SK-N-SH (cell line): ENCODE data around the gene BTBD6.

Source experiments
- CTCF ChIP-seq: fragments of 200-600 bp; sonication (generic); IDR thresholded peaks from 2 replicates; pipeline ENCODE4 v1.6.1; 2017; ENCODE audit warnings: antibody characterized with exemption, mild to moderate bottlenecking, moderate library complexity
- EP300 ChIP-seq, 2 experiments: IDR thresholded peaks; 2 replicates each; pipeline versions ENCODE4 v1.4.0 to v1.6.1; 2012; ENCODE audit warnings: borderline replicate concordance in 1 of 2, low read depth in 1 of 2, low read length in 1 of 2
- FOXM1 ChIP-seq: IDR thresholded peaks from 2 replicates; pipeline ENCODE4 v1.4.0; 2012; ENCODE audit warnings: low read depth, mild to moderate bottlenecking
- JUND ChIP-seq: IDR thresholded peaks from 2 replicates; pipeline ENCODE4 v1.4.0; 2012
- POLR2AphosphoS5 ChIP-seq: IDR thresholded peaks from 2 replicates; pipeline ENCODE4 v1.6.1; 2012; ENCODE audit warnings: low read depth, low read length
- REST ChIP-seq: IDR thresholded peaks from 2 replicates; pipeline ENCODE4 v1.6.1; 2012; ENCODE audit warnings: mild to moderate bottlenecking, low read depth, low read length, moderate library complexity
- TCF12 ChIP-seq: IDR thresholded peaks from 2 replicates; pipeline ENCODE4 v1.4.0; 2012

DNA sequence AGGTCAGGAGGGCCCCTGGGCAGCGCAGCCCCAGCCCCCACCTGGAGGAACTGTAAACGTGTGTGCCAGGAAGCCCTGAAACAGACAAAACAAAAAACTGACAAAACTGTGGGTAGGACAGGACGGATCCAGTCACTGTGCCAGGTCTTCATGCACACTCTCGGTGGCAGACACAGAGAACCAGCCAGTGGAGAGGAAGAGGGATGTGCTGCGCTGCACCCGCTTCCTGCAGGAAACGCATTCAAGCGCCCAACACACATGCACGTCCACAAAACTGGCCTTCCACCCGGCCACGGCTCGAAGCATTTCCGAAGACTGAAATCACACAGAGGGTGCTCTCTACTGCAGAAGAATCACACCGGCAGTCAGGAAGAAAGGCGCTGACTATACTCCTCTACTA lies 35.6 kb downstream of the BTBD6 start:
- no peak for TF ChIP-seq EP300 (IDR thresholded peaks at IDR 0.05; ENCODE audit: borderline replicate concordance in 1 of 2, low read depth in 1 of 2, low read length in 1 of 2)
- no peak for TF ChIP-seq CTCF
- no peak for TF ChIP-seq JUND
- TF ChIP-seq REST, result no peak
- no peak for TF ChIP-seq POLR2AphosphoS5
- no peak for TF ChIP-seq TCF12
- no peak for TF ChIP-seq FOXM1
